Stomach (tissue), 9 donors: ENCODE measurements around the gene C1GALT1. TPM values are rescaled to one million over a fixed set of nuclear protein-coding genes. Genes with fewer than 3 reads are reported as not detected.

Experiments used
- DNase-seq, 2 donors: peaks; one replicate each; pipeline versions ENCODE4 v3.0.0 to v3.0.0-alpha.2; 2013 to 2019
- H3K27ac ChIP-seq, 5 donors: fragments of 200-600 bp in 4 of 5; sonication (generic) in 4 of 5; one replicate each; pipeline ENCODE4 v1.5.1; 2013 to 2019; ENCODE audit warnings: mild to moderate bottlenecking in 1 of 5, moderate library complexity in 1 of 5
- H3K27me3 ChIP-seq, 3 donors: fragments of 200-600 bp; sonication (generic); one replicate each; pipeline ENCODE4 v1.5.1; 2017 to 2019; ENCODE audit warnings: mixed run types in 1 of 3
- H3K36me3 ChIP-seq, 4 donors: fragments of 200-600 bp; sonication (generic); 1 replicate in 3 of 4; 2 replicates in 1 of 4; pipeline ENCODE4 v1.5.1; 2016 to 2019
- H3K4me1 ChIP-seq, 4 donors: fragments of 200-600 bp; sonication (generic); one replicate each; pipeline ENCODE4 v1.5.1; 2016 to 2019
- H3K4me3 ChIP-seq, 4 donors: fragments of 200-600 bp; sonication (generic) in 3 of 4; one replicate each; pipeline ENCODE4 v1.5.1; 2016 to 2019; ENCODE audit warnings: mild to moderate bottlenecking in 1 of 4
- H3K9me3 ChIP-seq, 4 donors: fragments of 200-600 bp; sonication (generic); one replicate each; pipeline ENCODE4 v1.5.1; 2016 to 2019
- CTCF ChIP-seq, 7 experiments: fragments of 450-650 bp in 4 of 7; fragments of 200-600 bp in 3 of 7; sonication (generic) in 3 of 7; IDR thresholded peaks; one replicate each; pipeline ENCODE4 v1.5.1; 2016 to 2019; ENCODE audit warnings: antibody characterized with exemption in 7 of 7, control low read depth in 2 of 7, mild to moderate bottlenecking in 1 of 7
- EP300 ChIP-seq: sonication (generic); formaldehyde crosslinking; IDR thresholded peaks from one replicate; pipeline ENCODE4 v1.6.1; 2017; ENCODE audit warnings: antibody characterized with exemption
- POLR2A ChIP-seq, 4 donors: fragments of 450-650 bp; IDR thresholded peaks; one replicate each; pipeline ENCODE4 v1.6.1; 2016; ENCODE audit warnings: antibody characterized with exemption in 4 of 4, control low read depth in 2 of 4, mild to moderate bottlenecking in 1 of 4, moderate library complexity in 1 of 4
- POLR2AphosphoS5 ChIP-seq, 3 donors: sonication (generic); formaldehyde crosslinking; IDR thresholded peaks; one replicate each; pipeline ENCODE4 v1.6.1; 2016; ENCODE audit warnings: antibody characterized with exemption in 3 of 3
- WGBS, 5 donors: extraction: QIAGEN DNeasy Blood & Tissue Kit in 3 of 5; methylation state at CpG; one replicate each; pipeline versions ENCODE4 v1.1.5 to v1.1.7; 2013 to 2018; 5-methylcytosine and 5-hydroxymethylcytosine counted together
- intact Hi-C: fragments of 100-400 bp; cut with DNase I; formaldehyde crosslinking; loops from one replicate; pipeline ENCODE4 v1.15.1; 2023; ENCODE audit warnings: low total_unique reads
- polyA plus RNA-seq, 3 donors: library from polyadenylated mRNA; stranded (reverse); fragments of 200-250 nt; gene quantifications; one replicate each; pipeline ENCODE4 v1.2.3, GENCODE V29; 2013
- total RNA-seq, 5 donors: library from RNA; depleted of rRNA; stranded (reverse); fragments of >200 nt; gene quantifications; one replicate each; pipeline versions ENCODE4 v1.1.0 to v1.2.3, GENCODE V29; 2014 to 2016
- donor health status: healthy with polysubstance abuse.
- donor health status: Bipolar disorder and iron deficiency.
- donor health status: healthy.

The C1GALT1 gene
- total and polyA plus RNA-seq, 8 donors: 2.6 to 50.9 (median 14.7) TPM

GRCh38 chr7:7165372-7165771 is 17.0 kb upstream of the C1GALT1 start:
- H3K27me3 ChIP-seq: no peaks in the 10 kb centered on the region
- no peaks in the 10 kb centered on the region for H3K9me3 ChIP-seq
- intact Hi-C loops: no loop called here
- TF ChIP-seq CTCF (IDR thresholded peaks at IDR 0.05) (no peak), POLR2AphosphoS5 (IDR thresholded peaks at IDR 0.05) (no peak), POLR2A (IDR thresholded peaks at IDR 0.05) (no peak), EP300 (no peak)
- no peaks in the 10 kb centered on the region for H3K36me3 ChIP-seq
- WGBS, 5 donors: 80 to 86% (median 85%) methylated on average over 3 of the region's 3 CpGs
- H3K4me3 ChIP-seq: no peak overlapping the region
- no peak for DNase-seq
- H3K4me1 ChIP-seq: no peaks in the 10 kb centered on the region
- no peak overlapping the region for H3K27ac ChIP-seq

- no peaks in the 10 kb centered on the region for H3K4me1 ChIP-seq
- no peaks in the 10 kb centered on the region for H3K36me3 ChIP-seq
- peaks cover 0 to 3% (median 0%) of the 10 kb centered on the region in 4 donors for H3K9me3 ChIP-seq
- no peak overlapping the region for H3K27ac ChIP-seq
- 49 to 61% (median 58%) methylated on average over 3 of the region's 3 CpGs for WGBS, 5 donors
- no peak overlapping the region for H3K4me3 ChIP-seq
- DNase-seq: no peak
- intact Hi-C loops: no loop called here
- H3K27me3 ChIP-seq: no peaks in the 10 kb centered on the region
- TF ChIP-seq EP300 (no peak), POLR2A (IDR thresholded peaks at IDR 0.05) (no peak), POLR2AphosphoS5 (IDR thresholded peaks at IDR 0.05) (no peak), CTCF (IDR thresholded peaks at IDR 0.05) (no peak)
Measured at GRCh38 chr7:7166318-7166717, 16.0 kb upstream of the C1GALT1 start.

GRCh38 chr7:7169296-7169695 is 13.0 kb upstream of the C1GALT1 start:
- 83 to 96% (median 88%) methylated on average over 1 of the region's 1 CpG for WGBS, 5 donors
- Histone ChIP-seq H3K4me1 (no peaks in the 10 kb centered on the region), H3K27ac (no peak overlapping the region), H3K27me3 (no peaks in the 10 kb centered on the region), H3K9me3 (peaks cover 0 to 15% (median 0%) of the 10 kb centered on the region in 4 donors), H3K4me3 (no peak overlapping the region), H3K36me3 (no peaks in the 10 kb centered on the region)
- intact Hi-C loops: no loop called here
- no peak for DNase-seq
- TF ChIP-seq EP300: no peak
- no peak for TF ChIP-seq POLR2AphosphoS5 (IDR thresholded peaks at IDR 0.05)
- no peak for TF ChIP-seq CTCF (IDR thresholded peaks at IDR 0.05)
- no peak for TF ChIP-seq POLR2A (IDR thresholded peaks at IDR 0.05)

GRCh38 chr7:7173956-7174632 is 8.2 kb upstream of the C1GALT1 start:
- TF ChIP-seq POLR2A (IDR thresholded peaks at IDR 0.05) (no peak), POLR2AphosphoS5 (IDR thresholded peaks at IDR 0.05) (no peak), EP300 (no peak), CTCF (IDR thresholded peaks at IDR 0.05) (no peak)
- H3K4me1 ChIP-seq: peaks cover 0 to 14% (median 2%) of the 10 kb centered on the region in 4 donors
- no peak overlapping the region for H3K27ac ChIP-seq
- H3K27me3 ChIP-seq: no peaks in the 10 kb centered on the region
- H3K9me3 ChIP-seq: peaks cover 0 to 15% (median 3%) of the 10 kb centered on the region in 4 donors
- no peaks in the 10 kb centered on the region for H3K36me3 ChIP-seq
- intact Hi-C loops: no loop called here
- 76 to 88% (median 84%) methylated on average over 6 of the region's 6 CpGs for WGBS, 5 donors
- no peak overlapping the region for H3K4me3 ChIP-seq
- no peak for DNase-seq
